PC-3 (cell line): Measurements from ENCODE around the gene NIPAL3. TPM values are rescaled to one million over a fixed set of nuclear protein-coding genes. Genes with fewer than 3 reads are reported as not detected.

Experiments
- ATAC-seq: fragments of 200-7000 bp; cut with Tn5 transposase; 2 replicates; pipeline ENCODE4 v1.9.1; 2020; ENCODE audit warnings: mild to moderate bottlenecking, moderate library complexity
- BruUV-seq: library from RNA; stranded (reverse); fragments of 400-500 nt; replicated peaks from 2 replicates; lab custom pipeline; 2021; lab: Mats Ljungman, UMichigan
- CTCF ChIA-PET: fragments of 300-600 bp; sonication (Branson Sonifier 250); formaldehyde crosslinking; loops from one replicate; lab custom pipeline; 2022; ENCODE audit warnings: antibody characterized with exemption; lab: Charles Lee
- POLR2A ChIA-PET: fragments of 300-600 bp; sonication (Branson Sonifier 250); formaldehyde crosslinking; loops from one replicate; lab custom pipeline; 2022; ENCODE audit warnings: antibody characterized with exemption; ENCODE audit not compliant: unreplicated experiment; lab: Charles Lee
- DNase-seq: peaks from one replicate; pipeline ENCODE4 v3.0.0-alpha.2; 2015
- H2AFZ ChIP-seq: fragments of 300-600 bp; sonication (generic); 2 replicates; pipeline ENCODE4 v1.6.0; 2016; ENCODE audit warnings: antibody characterized with exemption, low read length
- H3F3A ChIP-seq: fragments of 300-600 bp; sonication (generic); one replicate; pipeline ENCODE4 v1.6.0; 2017; ENCODE audit warnings: antibody characterized with exemption, low read length, control low read depth, mild to moderate bottlenecking; ENCODE audit not compliant: unreplicated experiment
- H3K27ac ChIP-seq: fragments of 300-600 bp; sonication (generic); 2 replicates; pipeline ENCODE4 v1.5.1; 2016; ENCODE audit warnings: mild to moderate bottlenecking, low read length
- H3K27me3 ChIP-seq: fragments of 300-600 bp; sonication (generic); 2 replicates; pipeline ENCODE4 v1.6.1; 2016; ENCODE audit warnings: low read length, mixed read lengths
- H3K36me3 ChIP-seq: fragments of 300-600 bp; sonication (generic); 2 replicates; pipeline ENCODE4 v1.6.1; 2016; ENCODE audit warnings: low read depth, mixed run types, low read length, mixed read lengths
- H3K4me1 ChIP-seq: fragments of 300-600 bp; sonication (generic); 2 replicates; pipeline ENCODE4 v1.5.1; 2016; ENCODE audit warnings: low read length; ENCODE audit not compliant: insufficient read depth
- H3K4me2 ChIP-seq: fragments of 300-600 bp; sonication (generic); 2 replicates; pipeline ENCODE4 v1.6.0; 2016; ENCODE audit warnings: low read length
- H3K4me3 ChIP-seq: fragments of 300-600 bp; sonication (generic); 2 replicates; pipeline ENCODE4 v1.5.1; 2016; ENCODE audit warnings: mild to moderate bottlenecking, low read length, mixed read lengths
- H3K79me2 ChIP-seq: fragments of 300-600 bp; sonication (generic); 2 replicates; pipeline ENCODE4 v1.6.1; 2017; ENCODE audit warnings: low read length, mixed read lengths
- H3K9ac ChIP-seq: fragments of 300-600 bp; sonication (generic); 2 replicates; pipeline ENCODE4 v1.6.0; 2016; ENCODE audit warnings: mild to moderate bottlenecking, low read length
- H3K9me2 ChIP-seq: fragments of 300-600 bp; sonication (generic); replicated peaks from 2 replicates; pipeline ENCODE4 v1.6.1; 2016; ENCODE audit warnings: mixed run types, low read length, mixed read lengths
- H3K9me3 ChIP-seq: fragments of 300-600 bp; sonication (generic); 2 replicates; pipeline ENCODE4 v1.6.1; 2016; ENCODE audit warnings: low read length, mixed read lengths
- H4K20me1 ChIP-seq: fragments of 300-600 bp; sonication (generic); 2 replicates; pipeline ENCODE4 v1.6.1; 2016; ENCODE audit warnings: low read length, mixed read lengths
- EZH2 ChIP-seq: fragments of 300-600 bp; sonication (generic); IDR thresholded peaks from one replicate; pipeline ENCODE4 v1.6.1; 2017; ENCODE audit warnings: antibody characterized with exemption, mild to moderate bottlenecking, low read length; ENCODE audit not compliant: unreplicated experiment
- EZH2phosphoT487 ChIP-seq: fragments of 300-600 bp; sonication (generic); IDR thresholded peaks from 2 replicates; pipeline ENCODE4 v1.6.1; 2018; ENCODE audit warnings: mild to moderate bottlenecking, antibody characterized with exemption, low read length, borderline replicate concordance
- intact Hi-C: fragments of 100-400 bp; cut with micrococcal nuclease; formaldehyde crosslinking; loops from 2 replicates; pipeline ENCODE4 v1.9.0; 2023
- total RNA-seq: library from RNA; depleted of rRNA; stranded (reverse); fragments of >200 nt; gene quantifications from 2 replicates; pipeline ENCODE4 v1.2.3, GENCODE V29; 2014
- TF ChIP-seq, protein P1 (sequence below): fragments of 300-600 bp; sonication (generic); conservative IDR thresholded peaks from 2 replicates; pipeline ENCODE4 v1.5.1; 2017; ENCODE audit warnings: antibody characterized with exemption, low read depth, mild to moderate bottlenecking, low read length

The NIPAL3 gene
- total RNA-seq, 1 experiment from 2014 or later: 35.2 TPM

DNA sequence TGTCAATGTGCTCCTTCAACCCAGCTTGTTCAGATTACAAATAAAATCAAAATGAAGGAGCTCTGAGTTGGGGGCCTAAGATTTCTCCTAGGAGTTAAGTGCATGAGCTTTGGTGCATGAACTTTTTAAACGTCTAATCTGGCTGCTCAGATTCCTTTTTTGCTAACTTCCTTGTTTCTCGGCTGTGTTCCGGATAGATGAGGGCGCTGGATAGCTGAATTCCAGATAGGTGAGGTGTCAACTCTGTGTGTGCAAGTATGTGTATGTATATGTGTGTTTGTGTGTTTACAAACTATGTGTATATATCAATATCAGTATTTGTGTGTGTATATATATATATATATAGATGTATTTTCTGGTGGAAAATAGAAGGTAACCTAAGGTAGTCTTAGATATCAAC lies 49.5 kb downstream of the NIPAL3 start:
- Histone ChIP-seq H3K9ac (no peak overlapping the region), H3K27me3 (no peaks in the 10 kb centered on the region), H3K4me2 (no peak overlapping the region), H3F3A (no peaks in the 10 kb centered on the region), H4K20me1 (no peaks in the 10 kb centered on the region), H3K9me3 (peaks cover 8% of the 10 kb centered on the region; the same call in 1 of the 2 replicates), H3K9me2 (no peaks in the 10 kb centered on the region), H3K79me2 (no peaks in the 10 kb centered on the region), H3K27ac (no peak overlapping the region), H3K36me3 (peaks cover 18% of the 10 kb centered on the region), H2AFZ (no peak overlapping the region), H3K4me3 (no peak overlapping the region), H3K4me1 (peaks cover 4% of the 10 kb centered on the region; the same call in 1 of the 2 replicates)
- intact Hi-C loops: no loop called here
- no peak for DNase-seq
- POLR2A ChIA-PET: no interaction called here
- TF ChIP-seq EZH2: no peak
- no TSS peak for BruUV-seq
- ATAC-seq: no peak
- CTCF ChIA-PET: interaction anchor here (0.6 kb wide), 1 partner anchor 76 kb away, joined by 3 read pairs; no protein-coding TSS in a partner anchor

DNA sequence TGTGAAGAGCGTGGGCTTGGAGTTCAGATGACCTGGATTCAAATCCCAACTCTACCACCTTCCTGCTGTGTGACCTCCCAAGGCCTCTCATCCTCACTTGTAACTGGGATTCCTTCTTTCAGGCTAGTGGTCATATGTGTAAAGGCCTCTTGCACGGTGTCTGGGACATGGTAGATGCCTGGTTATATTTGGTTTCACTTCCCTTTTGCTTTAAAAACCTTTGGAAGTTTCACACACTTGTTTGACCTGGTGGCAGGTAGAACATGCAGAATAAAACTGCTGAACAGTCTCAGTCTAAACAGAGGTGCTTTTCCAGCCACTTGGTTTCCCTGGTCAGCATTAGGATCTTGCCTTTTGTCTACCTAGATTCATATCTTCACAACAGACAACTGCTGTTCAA lies 50.0 kb downstream of the NIPAL3 start:
- H3K27me3 ChIP-seq: no peaks in the 10 kb centered on the region
- no peaks in the 10 kb centered on the region for H3F3A ChIP-seq
- H3K4me2 ChIP-seq: no peak overlapping the region
- no peak overlapping the region for H3K4me3 ChIP-seq
- TF ChIP-seq EZH2 (no peak), EZH2phosphoT487 (no peak)
- TF ChIP-seq, protein P1, sequence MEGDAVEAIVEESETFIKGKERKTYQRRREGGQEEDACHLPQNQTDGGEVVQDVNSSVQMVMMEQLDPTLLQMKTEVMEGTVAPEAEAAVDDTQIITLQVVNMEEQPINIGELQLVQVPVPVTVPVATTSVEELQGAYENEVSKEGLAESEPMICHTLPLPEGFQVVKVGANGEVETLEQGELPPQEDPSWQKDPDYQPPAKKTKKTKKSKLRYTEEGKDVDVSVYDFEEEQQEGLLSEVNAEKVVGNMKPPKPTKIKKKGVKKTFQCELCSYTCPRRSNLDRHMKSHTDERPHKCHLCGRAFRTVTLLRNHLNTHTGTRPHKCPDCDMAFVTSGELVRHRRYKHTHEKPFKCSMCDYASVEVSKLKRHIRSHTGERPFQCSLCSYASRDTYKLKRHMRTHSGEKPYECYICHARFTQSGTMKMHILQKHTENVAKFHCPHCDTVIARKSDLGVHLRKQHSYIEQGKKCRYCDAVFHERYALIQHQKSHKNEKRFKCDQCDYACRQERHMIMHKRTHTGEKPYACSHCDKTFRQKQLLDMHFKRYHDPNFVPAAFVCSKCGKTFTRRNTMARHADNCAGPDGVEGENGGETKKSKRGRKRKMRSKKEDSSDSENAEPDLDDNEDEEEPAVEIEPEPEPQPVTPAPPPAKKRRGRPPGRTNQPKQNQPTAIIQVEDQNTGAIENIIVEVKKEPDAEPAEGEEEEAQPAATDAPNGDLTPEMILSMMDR: no peak
- no peak for DNase-seq
- POLR2A ChIA-PET: no interaction called here
- no peaks in the 10 kb centered on the region for H4K20me1 ChIP-seq
- intact Hi-C loops: no loop called here
- no peak overlapping the region for H3K27ac ChIP-seq
- H3K9me3 ChIP-seq: peaks cover 4% of the 10 kb centered on the region; the same call in 1 of the 2 replicates
- peaks cover 13% of the 10 kb centered on the region for H3K36me3 ChIP-seq
- no peak overlapping the region for H2AFZ ChIP-seq
- ATAC-seq: no peak
- BruUV-seq: no TSS peak
- peaks cover 4% of the 10 kb centered on the region; the same call in 1 of the 2 replicates for H3K4me1 ChIP-seq
- no peak overlapping the region for H3K9ac ChIP-seq
- H3K79me2 ChIP-seq: no peaks in the 10 kb centered on the region
- no peaks in the 10 kb centered on the region for H3K9me2 ChIP-seq
- CTCF ChIA-PET: no interaction called here

DNA sequence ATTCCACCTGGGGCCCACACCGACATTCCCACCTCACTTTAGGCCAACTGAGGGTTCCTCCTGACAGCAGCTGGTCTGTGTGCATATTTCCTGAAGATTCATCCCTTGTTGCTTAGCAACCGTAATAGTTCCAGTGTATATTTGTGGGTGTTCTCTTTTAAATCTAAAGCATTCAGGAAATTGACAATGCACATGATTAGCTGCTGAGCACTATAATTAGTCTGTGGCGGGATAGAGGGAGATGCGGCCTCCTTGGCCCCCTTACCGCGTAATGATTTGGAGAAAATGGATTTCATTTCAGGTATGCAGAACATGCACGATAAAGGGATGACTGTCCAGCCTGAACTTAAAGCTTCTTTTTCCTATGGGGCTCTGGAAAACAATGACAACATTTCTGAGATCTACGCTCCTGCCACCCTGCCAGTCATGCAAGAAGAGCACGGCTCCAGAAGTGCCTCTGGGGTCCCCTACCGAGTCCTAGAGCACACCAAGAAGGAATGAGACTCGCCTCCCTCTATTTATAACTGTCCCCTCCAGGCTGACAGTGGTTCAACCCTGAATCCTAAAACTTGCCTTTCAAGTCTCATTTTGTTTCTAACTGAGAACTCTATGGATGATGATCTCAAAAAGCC lies 53.2 kb downstream of the NIPAL3 start:
- no TSS peak for BruUV-seq
- no peak overlapping the region for H3K4me3 ChIP-seq
- H2AFZ ChIP-seq: no peak overlapping the region
- H3K27me3 ChIP-seq: no peaks in the 10 kb centered on the region
- no peak overlapping the region for H3K4me2 ChIP-seq
- ChIA-PET POLR2A (no interaction called here), CTCF (no interaction called here)
- no peaks in the 10 kb centered on the region for H3K9me3 ChIP-seq
- peaks cover 6% of the 10 kb centered on the region for H3K36me3 ChIP-seq
- no peaks in the 10 kb centered on the region for H3K9me2 ChIP-seq
- H3K79me2 ChIP-seq: no peaks in the 10 kb centered on the region
- no peaks in the 10 kb centered on the region for H3K4me1 ChIP-seq
- no peak overlapping the region for H3K27ac ChIP-seq
- TF ChIP-seq, protein P1: no peak
- no peak for TF ChIP-seq EZH2phosphoT487
- H4K20me1 ChIP-seq: no peaks in the 10 kb centered on the region
- no peak for ATAC-seq
- no peaks in the 10 kb centered on the region for H3F3A ChIP-seq
- intact Hi-C loops: no loop called here
- H3K9ac ChIP-seq: no peak overlapping the region
- no peak for DNase-seq
